Spleen (tissue), 11 donors: Measurements from ENCODE around the gene MSANTD3. TPM values are rescaled to one million over a fixed set of nuclear protein-coding genes. Genes with fewer than 3 reads are reported as not detected.

Experiments used
- DNase-seq: peaks from one replicate; pipeline ENCODE4 v3.0.0-alpha.2; 2020
- H3K27ac ChIP-seq, 8 donors: fragments of 200-600 bp; sonication (generic) in 7 of 8; 1 replicate in 4 of 8; 2 replicates in 4 of 8; pipeline versions ENCODE4 v1.5.0 to v1.8.0; 2016 to 2021; ENCODE audit warnings: inconsistent platforms in 4 of 8, mild to moderate bottlenecking in 4 of 8, moderate library complexity in 1 of 8
- H3K27me3 ChIP-seq, 7 donors: fragments of 200-600 bp; sonication (generic) in 6 of 7; replicated peaks in 1 of 7; 1 replicate in 4 of 7; 2 replicates in 3 of 7; pipeline versions ENCODE4 v1.5.0 to v1.8.0; 2016 to 2021; ENCODE audit warnings: inconsistent platforms in 3 of 7, mild to moderate bottlenecking in 1 of 7
- H3K36me3 ChIP-seq, 6 donors: fragments of 200-600 bp; sonication (generic) in 5 of 6; 1 replicate in 4 of 6; 2 replicates in 2 of 6; pipeline versions ENCODE4 v1.5.0 to v1.8.0; 2016 to 2021; ENCODE audit warnings: inconsistent platforms in 2 of 6
- H3K4me1 ChIP-seq, 6 donors: fragments of 200-600 bp; sonication (generic) in 5 of 6; 1 replicate in 3 of 6; 2 replicates in 3 of 6; pipeline versions ENCODE4 v1.5.0 to v1.8.0; 2016 to 2021; ENCODE audit warnings: inconsistent platforms in 3 of 6
- H3K4me3 ChIP-seq, 8 donors: fragments of 200-600 bp; sonication (generic) in 7 of 8; 1 replicate in 4 of 8; 2 replicates in 4 of 8; pipeline versions ENCODE4 v1.5.0 to v1.8.0; 2016 to 2021; ENCODE audit warnings: inconsistent platforms in 4 of 8, mild to moderate bottlenecking in 4 of 8, moderate library complexity in 2 of 8
- H3K9me3 ChIP-seq, 8 donors: fragments of 200-600 bp; sonication (generic) in 7 of 8; 1 replicate in 4 of 8; 2 replicates in 4 of 8; pipeline versions ENCODE4 v1.5.0 to v1.8.0; 2016 to 2021; ENCODE audit warnings: inconsistent platforms in 4 of 8
- CTCF ChIP-seq, 11 experiments: fragments of 200-600 bp in 7 of 11; fragments of 450-650 bp in 4 of 11; sonication (generic) in 4 of 11; IDR thresholded peaks in 8 of 11; conservative IDR thresholded peaks in 3 of 11; 1 replicate in 7 of 11; 2 replicates in 4 of 11; pipeline versions ENCODE4 v1.4.0 to v1.8.0; 2016 to 2021; ENCODE audit warnings: antibody characterized with exemption in 11 of 11, inconsistent platforms in 4 of 11, mild to moderate bottlenecking in 1 of 11
- POLR2A ChIP-seq, 3 donors: fragments of 450-650 bp; IDR thresholded peaks; one replicate each; pipeline ENCODE4 v1.5.1; 2017; ENCODE audit warnings: antibody characterized with exemption in 3 of 3, mild to moderate bottlenecking in 1 of 3
- POLR2AphosphoS5 ChIP-seq, 3 donors: sonication (generic); formaldehyde crosslinking; IDR thresholded peaks; one replicate each; pipeline ENCODE4 v1.5.1; 2017; ENCODE audit warnings: antibody characterized with exemption in 3 of 3
- WGBS, 5 donors: extraction: QIAGEN DNeasy Blood & Tissue Kit in 3 of 5; methylation state at CpG; one replicate each; pipeline versions ENCODE4 v1.1.5 to v1.1.7; 2013 to 2018; 5-methylcytosine and 5-hydroxymethylcytosine counted together
- intact Hi-C: fragments of 100-400 bp; cut with DNase I; formaldehyde crosslinking; loops from one replicate; pipeline ENCODE4 v1.15.0; 2023; ENCODE audit warnings: low total_unique reads
- polyA plus RNA-seq, 3 donors: library from polyadenylated mRNA; stranded (reverse); fragments of 200-250 nt; gene quantifications; one replicate each; pipeline ENCODE4 v1.2.1, GENCODE V29; 2013
- total RNA-seq, 7 donors: library from RNA; depleted of rRNA in 3 of 7; stranded (reverse); fragments of >200 nt in 3 of 7; fragmentation: NEBNext Ultra II Directional in 4 of 7; extraction: Animal tissue kit (Norgen Biotek cat#: 25700) in 4 of 7; gene quantifications; one replicate each; pipeline versions ENCODE4 v1.1.0 to v1.2.1, GENCODE V29; 2016 to 2021
- donor health status: healthy with polysubstance abuse.
- donor health status: DM: no; HTN: no; CAD: no; lungs with moderate emphysema.
- donor health status: DM: no; HTN: no; CAD: no.
- donor health status: Bipolar disorder and iron deficiency.
- donor health status: healthy.
- donor health status: DM: no; HTN: no; CAD: no.
- donor health status: DM: yes; HTN: yes; CAD: no.

The MSANTD3 gene
- total and polyA plus RNA-seq, 10 donors: 7.4 to 20.8 (median 11.8) TPM

DNA sequence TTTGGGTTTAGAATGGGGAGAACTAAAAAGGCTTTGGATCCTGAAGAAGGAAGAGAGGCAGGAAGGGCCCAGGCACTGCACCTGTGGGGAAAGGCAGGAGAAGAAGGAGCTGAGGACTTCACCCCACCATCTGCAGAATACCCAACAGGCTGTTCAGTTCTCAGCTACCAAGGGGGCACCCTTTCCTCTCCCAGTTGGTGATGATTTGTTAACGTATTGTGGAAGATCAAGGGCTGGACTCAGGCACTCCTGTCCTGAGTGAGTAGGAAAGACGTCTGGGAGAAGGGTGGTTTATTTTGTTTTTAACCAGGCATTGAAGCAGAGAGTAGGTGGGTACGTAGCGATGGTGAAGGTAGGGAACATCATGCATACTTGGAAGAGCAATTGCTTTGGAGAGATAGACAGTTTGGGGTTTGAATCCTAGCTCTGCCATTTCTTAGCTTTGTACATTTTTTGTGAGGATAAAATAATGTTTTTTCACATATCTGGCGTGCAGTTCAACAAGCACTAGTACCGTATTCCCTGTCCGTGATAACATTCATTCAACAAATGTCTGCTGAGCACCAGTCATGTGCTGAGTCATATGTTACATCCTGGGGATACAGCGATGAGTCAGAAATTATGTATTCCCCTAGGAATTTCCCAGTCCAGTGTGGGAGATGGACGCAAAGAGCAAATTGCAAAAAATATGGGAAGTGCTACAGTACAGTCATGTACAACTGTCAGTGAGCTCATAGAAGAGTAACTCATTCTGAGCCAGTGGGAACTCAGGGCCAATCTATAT is 2.1 kb downstream of the MSANTD3 start:
- Histone ChIP-seq H3K4me1 (peaks cover 7 to 34% (median 23%) of the 10 kb centered on the region in 6 donors), H3K27me3 (no peaks in the 10 kb centered on the region), H3K4me3 (no peak overlapping the region), H3K27ac (peak overlapping the region in 4 of 8 donors; percentile 26 to 85 (median 44)), H3K9me3 (no peaks in the 10 kb centered on the region), H3K36me3 (no peaks in the 10 kb centered on the region)
- 66 to 83% (median 77%) methylated on average over 9 of the region's 9 CpGs for WGBS, 5 donors
- no peak for TF ChIP-seq POLR2A (IDR thresholded peaks at IDR 0.05)
- TF ChIP-seq POLR2AphosphoS5 (IDR thresholded peaks at IDR 0.05): peak in 1 of 3 donors; percentile 37
- TF ChIP-seq CTCF (IDR thresholded peaks at IDR 0.05 in 8 of 11, conservative IDR thresholded peaks at IDR 0.05 in 3 of 11): no peak
- no peak for DNase-seq
- intact Hi-C loops: no loop called here

GRCh38 chr9:100430286-100430940 is 3.5 kb downstream of the MSANTD3 start:
- Histone ChIP-seq H3K27me3 (no peaks in the 10 kb centered on the region), H3K36me3 (no peaks in the 10 kb centered on the region), H3K4me1 (peaks cover 7 to 34% (median 23%) of the 10 kb centered on the region in 6 donors), H3K27ac (no peak overlapping the region), H3K9me3 (no peaks in the 10 kb centered on the region), H3K4me3 (no peak overlapping the region)
- TF ChIP-seq CTCF (IDR thresholded peaks at IDR 0.05 in 8 of 11, conservative IDR thresholded peaks at IDR 0.05 in 3 of 11) (no peak), POLR2AphosphoS5 (IDR thresholded peaks at IDR 0.05) (no peak), POLR2A (IDR thresholded peaks at IDR 0.05) (no peak)
- intact Hi-C loops: no loop called here
- WGBS, 5 donors: 93 to 97% (median 95%) methylated on average over 5 of the region's 5 CpGs
- DNase-seq: no peak

- no peak overlapping the region for H3K27ac ChIP-seq
- no peak for TF ChIP-seq POLR2AphosphoS5 (IDR thresholded peaks at IDR 0.05)
- TF ChIP-seq CTCF (IDR thresholded peaks at IDR 0.05 in 8 of 11, conservative IDR thresholded peaks at IDR 0.05 in 3 of 11): no peak
- no peak for TF ChIP-seq POLR2A (IDR thresholded peaks at IDR 0.05)
- H3K27me3 ChIP-seq: no peaks in the 10 kb centered on the region
- no peaks in the 10 kb centered on the region for H3K36me3 ChIP-seq
- no peak overlapping the region for H3K4me3 ChIP-seq
- 93 to 99% (median 96%) methylated on average over 5 of the region's 5 CpGs for WGBS, 5 donors
- DNase-seq: no peak
- peaks cover 6 to 24% (median 15%) of the 10 kb centered on the region in 6 donors for H3K4me1 ChIP-seq
- intact Hi-C loops: no loop called here
- no peaks in the 10 kb centered on the region for H3K9me3 ChIP-seq
Observed at GRCh38 chr9:100431886-100432285, 4.9 kb downstream of the MSANTD3 start.

DNA sequence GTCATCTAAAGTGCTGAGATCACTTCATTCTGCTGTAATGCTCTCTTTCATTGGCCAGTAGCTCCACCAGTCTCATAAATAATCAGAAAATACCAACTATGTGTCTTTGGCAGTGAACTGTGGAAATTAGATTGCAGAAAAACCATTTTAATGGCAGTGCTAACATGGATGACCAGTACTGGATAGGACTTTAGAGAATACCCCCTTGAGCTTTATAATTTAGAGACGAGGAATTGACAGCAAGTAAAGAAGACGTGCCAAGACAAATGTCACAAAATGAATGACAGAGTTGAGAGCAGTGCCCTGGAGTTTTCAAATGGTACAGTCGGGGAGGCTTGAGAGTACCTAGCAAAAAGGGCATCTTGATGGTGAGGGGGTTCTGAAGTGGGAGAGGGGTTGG is 5.8 kb downstream of the MSANTD3 start:
- intact Hi-C loops: no loop called here
- no peak overlapping the region for H3K27ac ChIP-seq
- WGBS, 5 donors: 96 to 97% (median 96%) methylated on average over 3 of the region's 3 CpGs

More for the DNA sequence above, 5.8 kb downstream of the MSANTD3 start:
- H3K36me3 ChIP-seq: no peaks in the 10 kb centered on the region
- H3K4me1 ChIP-seq: peaks cover 6 to 21% (median 14%) of the 10 kb centered on the region in 6 donors
- no peaks in the 10 kb centered on the region for H3K27me3 ChIP-seq
- DNase-seq: no peak
- TF ChIP-seq POLR2AphosphoS5 (IDR thresholded peaks at IDR 0.05): no peak
- TF ChIP-seq POLR2A (IDR thresholded peaks at IDR 0.05): no peak
- no peak for TF ChIP-seq CTCF (IDR thresholded peaks at IDR 0.05 in 8 of 11, conservative IDR thresholded peaks at IDR 0.05 in 3 of 11)
- no peak overlapping the region for H3K4me3 ChIP-seq
- no peaks in the 10 kb centered on the region for H3K9me3 ChIP-seq
